A673 (cell line): ENCODE measurements around the gene AATK. TPM values are rescaled to one million over a fixed set of nuclear protein-coding genes. Genes with fewer than 3 reads are reported as not detected.

ENCODE experiments used
- BruUV-seq: library from RNA; stranded (reverse); fragments of 400-500 nt; replicated peaks from 2 replicates; lab custom pipeline; 2021; lab: Mats Ljungman, UMichigan
- CTCF ChIA-PET: fragments of 300-600 bp; sonication (Branson Sonifier 250); formaldehyde crosslinking; loops from one replicate; lab custom pipeline; 2022; ENCODE audit warnings: antibody characterized with exemption; lab: Charles Lee
- POLR2A ChIA-PET: fragments of 300-600 bp; sonication (Branson Sonifier 250); formaldehyde crosslinking; loops from one replicate; lab custom pipeline; 2022; ENCODE audit warnings: antibody characterized with exemption; ENCODE audit not compliant: low non-redundant PET; lab: Charles Lee
- DNase-seq: peaks from one replicate; pipeline ENCODE4 v3.0.0-alpha.2; 2015; ENCODE audit warnings: low spot score
- H3K27ac ChIP-seq: fragments of 200-600 bp; sonication (generic); 2 replicates; pipeline ENCODE4 v1.5.1; 2016; ENCODE audit warnings: mixed run types, low read depth, mild to moderate bottlenecking, mixed read lengths, antibody characterized with exemption, low read length; ENCODE audit not compliant: poor library complexity, severe bottlenecking
- H3K27me3 ChIP-seq: fragments of 200-600 bp; sonication (generic); replicated peaks from 2 replicates; pipeline ENCODE4 v1.6.1; 2017; ENCODE audit warnings: mixed run types, low read depth, mild to moderate bottlenecking, mixed read lengths, antibody characterized with exemption, low read length; ENCODE audit not compliant: insufficient read depth, poor library complexity
- H3K36me3 ChIP-seq: fragments of 200-600 bp; sonication (generic); 2 replicates; pipeline ENCODE4 v1.6.1; 2016; ENCODE audit warnings: mixed run types, mild to moderate bottlenecking, mixed read lengths, antibody characterized with exemption, low read length; ENCODE audit not compliant: insufficient read depth, poor library complexity, severe bottlenecking
- H3K4me1 ChIP-seq: fragments of 200-600 bp; sonication (generic); 2 replicates; pipeline ENCODE4 v1.6.1; 2017; ENCODE audit warnings: mixed run types, mild to moderate bottlenecking, mixed read lengths, antibody characterized with exemption, low read length; ENCODE audit not compliant: insufficient read depth, poor library complexity, severe bottlenecking
- H3K4me3 ChIP-seq: fragments of 200-600 bp; sonication (generic); 2 replicates; pipeline ENCODE4 v1.5.1; 2016; ENCODE audit warnings: low read depth, mixed run types, mild to moderate bottlenecking, mixed read lengths, low read length; ENCODE audit not compliant: poor library complexity, severe bottlenecking
- H3K9me3 ChIP-seq: fragments of 200-600 bp; sonication (generic); 2 replicates; pipeline ENCODE4 v1.6.1; 2016; ENCODE audit warnings: mixed run types, low read depth, mild to moderate bottlenecking, mixed read lengths, antibody characterized with exemption, low read length; ENCODE audit not compliant: poor library complexity, severe bottlenecking
- CTCF ChIP-seq: fragments of 300-800, 200-600 bp; sonication (generic); conservative IDR thresholded peaks from 2 replicates; pipeline ENCODE4 v1.5.1; 2017; ENCODE audit warnings: low read depth, mild to moderate bottlenecking, antibody characterized with exemption, low read length, moderate library complexity, mixed read lengths
- EZH2 ChIP-seq: fragments of 200-600 bp; sonication (generic); IDR thresholded peaks from 2 replicates; pipeline ENCODE4 v1.6.1; 2017; ENCODE audit warnings: borderline replicate concordance, low read depth, mild to moderate bottlenecking, mixed read lengths, antibody characterized with exemption, low read length; ENCODE audit not compliant: poor library complexity, severe bottlenecking
- intact Hi-C: fragments of 100-400 bp; cut with micrococcal nuclease; formaldehyde crosslinking; loops from one replicate; pipeline ENCODE4 v1.10.0; 2022; ENCODE audit not compliant: unreplicated experiment
- total RNA-seq: library from RNA; stranded (reverse); gene quantifications from 2 replicates; pipeline ENCODE4 v1.2.3, GENCODE V29; 2021

The AATK gene
- total RNA-seq, 1 experiment from 2014 or later, result 0.90 TPM

- H3K4me3 ChIP-seq, result no peak overlapping the region
- no peak for TF ChIP-seq CTCF
- TF ChIP-seq EZH2, result no peak
- no peaks in the 10 kb centered on the region for H3K36me3 ChIP-seq
- BruUV-seq, result no TSS peak
- no peaks in the 10 kb centered on the region for H3K27me3 ChIP-seq
- no peak for DNase-seq
- ChIA-PET POLR2A (no interaction called here), CTCF (no interaction called here)
- H3K9me3 ChIP-seq, result no peaks in the 10 kb centered on the region
- peaks cover 11% of the 10 kb centered on the region for H3K4me1 ChIP-seq
- no peak overlapping the region for H3K27ac ChIP-seq
- intact Hi-C loops, result no loop called here
These were observed 27.5 kb downstream of the AATK start for GRCh38 chr17:81138500-81138899.

- ChIA-PET POLR2A (no interaction called here), CTCF (no interaction called here)
- intact Hi-C loops, result no loop called here
- H3K4me3 ChIP-seq, result no peak overlapping the region
- no peaks in the 10 kb centered on the region for H3K36me3 ChIP-seq
- no peaks in the 10 kb centered on the region for H3K27me3 ChIP-seq
- BruUV-seq, result no TSS peak
- no peak overlapping the region for H3K27ac ChIP-seq
- DNase-seq, result no peak
- H3K4me1 ChIP-seq, result peaks cover 8% of the 10 kb centered on the region
- H3K9me3 ChIP-seq, result no peaks in the 10 kb centered on the region
- TF ChIP-seq CTCF, result no peak
- TF ChIP-seq EZH2, result no peak
These were observed 27.9 kb downstream of the AATK start for GRCh38 chr17:81138083-81138482.

- intact Hi-C loops, result no loop called here
- ChIA-PET CTCF (no interaction called here), POLR2A (no interaction called here)
- Histone ChIP-seq H3K27me3 (no peaks in the 10 kb centered on the region), H3K27ac (no peak overlapping the region), H3K9me3 (no peaks in the 10 kb centered on the region), H3K36me3 (no peaks in the 10 kb centered on the region), H3K4me3 (no peak overlapping the region), H3K4me1 (peaks cover under 1% of the 10 kb centered on the region)
- BruUV-seq, result no TSS peak
- no peak for TF ChIP-seq EZH2
- no peak for TF ChIP-seq CTCF
- no peak for DNase-seq
These were observed 28.8 kb downstream of the AATK start for GRCh38 chr17:81137248-81137647.
